C4-2B (cell line): Measurements from ENCODE around the gene GGN.

Source experiments
- CTCF ChIP-seq: fragments of 450-650 bp; conservative IDR thresholded peaks from 2 replicates; pipeline ENCODE4 v1.5.1; 2017; ENCODE audit warnings: mild to moderate bottlenecking
- ZFX ChIP-seq: fragments of 450-650 bp; IDR thresholded peaks from 2 replicates; pipeline ENCODE4 v1.6.1; 2017

GRCh38 chr19:38421856-38422255 lies 34.0 kb upstream of the GGN start:
- TF ChIP-seq CTCF: no peak
- no peak for TF ChIP-seq ZFX
